ENCODE data around the gene SETD1A. TPM values are rescaled to one million over a fixed set of nuclear protein-coding genes. Genes with fewer than 3 reads are reported as not detected.
A peak's percentile ranks its signal among the peaks of the same experiment; 100 is the strongest.

The SETD1A gene
- total RNA-seq, 1 donor = 16.1 TPM

- Histone ChIP-seq H3K27me3 (ENCODE audit: insufficient read depth, low read length) (no peaks in the 10 kb centered on the region), H3K4me1 (ENCODE audit: insufficient read depth, low read length) (no peaks in the 10 kb centered on the region)
Observed at GRCh38 chr16:31022544-31023251, 65.1 kb downstream of the SETD1A start.

DNA sequence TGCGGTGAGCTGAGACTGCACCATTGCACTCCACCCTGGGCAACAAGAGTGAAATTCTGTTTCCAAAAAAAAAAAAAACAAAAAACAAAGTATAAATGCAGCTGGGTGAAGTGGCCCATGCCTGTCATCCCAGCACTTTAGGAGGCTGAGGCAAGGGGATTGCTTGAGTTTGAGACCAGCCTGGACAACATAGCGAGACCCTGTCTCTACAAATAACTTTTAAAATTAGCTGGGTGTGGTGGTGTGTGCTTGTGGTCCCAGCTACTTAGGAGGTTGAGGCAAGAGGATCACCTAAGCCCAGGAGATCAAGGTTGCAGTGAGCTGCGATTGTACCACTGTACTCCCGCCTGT is 65.7 kb downstream of the SETD1A start:
- Histone ChIP-seq H3K27me3 (ENCODE audit: insufficient read depth, low read length) (no peaks in the 10 kb centered on the region), H3K4me1 (ENCODE audit: insufficient read depth, low read length) (no peaks in the 10 kb centered on the region), H3K4me3 (ENCODE audit: low read length) (no peak overlapping the region), H3K9me3 (ENCODE audit: low read depth, low read length) (no peaks in the 10 kb centered on the region)

More at GRCh38 chr16:31022544-31023251, 65.1 kb downstream of the SETD1A start:
- H3K4me3 ChIP-seq (ENCODE audit: low read length) = no peak overlapping the region
- H3K9me3 ChIP-seq (ENCODE audit: low read depth, low read length) = no peaks in the 10 kb centered on the region

DNA sequence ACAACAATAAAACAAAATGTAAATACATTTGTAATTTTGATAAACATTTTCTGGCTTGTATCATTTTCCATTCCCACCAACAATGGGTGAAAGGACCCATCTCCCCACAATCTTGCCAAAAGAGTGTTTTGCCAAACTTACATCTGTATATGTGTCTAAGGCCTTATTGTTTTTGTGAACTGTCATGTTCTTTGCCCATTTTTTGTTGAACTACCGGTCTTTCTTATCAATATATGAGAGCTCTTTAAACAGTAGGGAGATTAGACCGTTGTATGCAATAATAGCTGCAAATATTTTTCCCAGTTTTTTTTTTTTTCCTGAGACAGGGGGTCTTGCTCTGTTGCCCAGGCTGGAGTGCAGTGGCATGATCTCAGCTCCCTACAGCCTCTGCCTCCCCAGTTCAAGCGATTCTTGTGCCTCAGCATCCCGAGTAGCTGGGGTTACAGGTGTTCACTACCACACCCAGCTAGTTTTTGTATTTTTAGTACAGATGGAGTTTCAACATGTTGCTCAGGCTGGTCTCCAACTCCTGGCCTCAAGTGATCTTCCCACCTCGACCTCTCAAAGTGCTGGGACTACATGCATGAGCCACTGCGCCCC is 66.2 kb downstream of the SETD1A start:
- no peaks in the 10 kb centered on the region for H3K4me1 ChIP-seq (ENCODE audit: insufficient read depth, low read length)
- H3K27me3 ChIP-seq (ENCODE audit: insufficient read depth, low read length) = no peaks in the 10 kb centered on the region
- H3K4me3 ChIP-seq (ENCODE audit: low read length) = no peak overlapping the region
- H3K9me3 ChIP-seq (ENCODE audit: low read depth, low read length) = no peaks in the 10 kb centered on the region

DNA sequence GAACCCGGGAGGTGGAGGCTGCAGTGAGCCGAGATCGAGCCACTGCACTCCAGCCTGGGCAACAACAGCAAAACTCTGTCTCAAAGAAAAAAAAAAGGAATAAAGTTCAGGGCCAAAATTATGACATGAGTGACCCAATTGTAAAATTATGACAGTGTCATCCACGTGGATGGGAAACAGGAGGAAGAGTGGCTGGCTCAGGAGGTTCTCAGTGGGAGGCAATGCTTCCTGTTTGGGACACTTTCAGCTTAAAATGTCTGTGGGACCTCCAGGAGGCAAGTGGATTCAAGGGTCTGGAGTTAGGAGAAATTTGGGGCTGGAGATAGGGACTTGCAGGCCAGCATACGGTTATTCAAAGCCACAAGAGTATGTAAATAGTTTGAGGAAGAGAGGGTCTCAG is 67.8 kb downstream of the SETD1A start:
- H3K9me3 ChIP-seq (ENCODE audit: low read depth, low read length) = no peaks in the 10 kb centered on the region
- H3K4me1 ChIP-seq (ENCODE audit: insufficient read depth, low read length) = no peaks in the 10 kb centered on the region
- no peak overlapping the region for H3K4me3 ChIP-seq (ENCODE audit: low read length)
- no peaks in the 10 kb centered on the region for H3K27me3 ChIP-seq (ENCODE audit: insufficient read depth, low read length)

GRCh38 chr16:31029272-31029671 is 71.7 kb downstream of the SETD1A start:
- peaks cover 15% of the 10 kb centered on the region for H3K4me1 ChIP-seq (ENCODE audit: insufficient read depth, low read length)
- H3K9me3 ChIP-seq (ENCODE audit: low read depth, low read length) = no peaks in the 10 kb centered on the region
- H3K4me3 ChIP-seq (ENCODE audit: low read length) = no peak overlapping the region
- H3K27me3 ChIP-seq (ENCODE audit: insufficient read depth, low read length) = no peaks in the 10 kb centered on the region

- Histone ChIP-seq H3K27me3 (ENCODE audit: insufficient read depth, low read length) (no peaks in the 10 kb centered on the region), H3K4me1 (ENCODE audit: insufficient read depth, low read length) (peaks cover 34% of the 10 kb centered on the region), H3K4me3 (ENCODE audit: low read length) (no peak overlapping the region), H3K9me3 (ENCODE audit: low read depth, low read length) (no peaks in the 10 kb centered on the region)
Observed at GRCh38 chr16:31031276-31031675, 73.7 kb downstream of the SETD1A start.

DNA sequence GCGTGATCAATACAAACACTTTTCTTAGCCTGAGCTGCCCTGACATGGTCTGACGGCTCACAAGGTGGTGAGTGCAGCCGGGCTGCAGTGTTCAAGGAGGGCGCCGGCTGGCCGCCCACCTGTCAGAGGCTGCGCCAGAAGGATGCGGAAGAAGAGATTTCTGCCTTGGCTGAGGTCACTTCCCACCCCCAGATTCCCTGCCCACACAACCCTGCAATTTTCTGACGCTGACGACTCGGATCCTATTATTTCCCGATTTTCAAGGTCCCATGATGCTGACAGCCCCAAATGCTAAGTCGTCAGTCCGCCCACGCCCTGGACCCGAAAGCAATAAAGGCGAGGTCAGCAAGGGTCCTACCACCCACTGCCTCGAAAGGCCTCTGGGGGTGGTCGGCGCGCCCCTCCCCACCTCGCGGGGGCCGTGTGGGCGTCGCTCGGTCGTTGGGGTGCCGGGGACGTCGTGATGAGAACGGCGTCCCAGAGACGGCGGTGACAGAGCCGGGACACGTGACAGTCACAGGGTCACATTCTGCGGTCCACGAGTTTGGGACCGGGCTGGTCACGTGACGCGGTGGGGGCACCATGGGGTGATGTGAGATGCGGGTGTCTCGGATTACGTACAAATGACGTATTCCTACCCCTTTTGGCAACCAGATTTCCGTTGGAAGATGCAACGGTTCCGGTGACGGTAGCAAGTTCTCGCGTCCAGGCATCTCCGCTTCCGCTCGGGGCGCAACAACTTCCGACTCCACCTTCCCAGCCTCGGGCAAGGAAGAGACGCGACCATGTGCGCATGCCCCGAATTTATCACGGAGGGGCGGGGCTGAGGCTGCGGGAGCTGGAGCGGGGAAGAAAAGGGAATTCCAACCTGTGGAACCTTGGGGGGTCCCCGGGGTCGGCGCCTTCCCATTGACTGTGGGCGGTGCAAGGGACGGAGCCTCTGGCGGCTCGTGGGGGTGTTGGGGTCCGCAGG is 75.5 kb downstream of the SETD1A start, which contains the start of gene STX4:
TSS of gene STX4 (plus strand) at position 823 of the 973 bp plus-strand sequence. CDS start 248 bp downstream, outside the sequence.
- Histone ChIP-seq H3K4me1 (ENCODE audit: insufficient read depth, low read length) (peaks cover 42% of the 10 kb centered on the region), H3K4me3 (ENCODE audit: low read length) (peak within 1 kb of the TSS; percentile 95), H3K9me3 (ENCODE audit: low read depth, low read length) (no peaks in the 10 kb centered on the region), H3K27me3 (ENCODE audit: insufficient read depth, low read length) (no peaks in the 10 kb centered on the region)

GRCh38 chr16:31033709-31034492 is 76.3 kb downstream of the SETD1A start:
- no peaks in the 10 kb centered on the region for H3K27me3 ChIP-seq (ENCODE audit: insufficient read depth, low read length)
- no peaks in the 10 kb centered on the region for H3K9me3 ChIP-seq (ENCODE audit: low read depth, low read length)

More at GRCh38 chr16:31033709-31034492, 76.3 kb downstream of the SETD1A start:
- peak overlapping the region; percentile 95 for H3K4me3 ChIP-seq (ENCODE audit: low read length)
- H3K4me1 ChIP-seq (ENCODE audit: insufficient read depth, low read length) = peaks cover 42% of the 10 kb centered on the region

Other genes starting within 250 kb of the SETD1A start
- gene PHKG2, start 209.3 kb upstream of the SETD1A start, total RNA-seq = 15.7 TPM
- 2.2 TPM for gene CFAP119, start 195.7 kb upstream of the SETD1A start, total RNA-seq
- 44.1 TPM for gene RNF40, start 195.4 kb upstream of the SETD1A start, total RNA-seq
- gene ZNF629, start 170.5 kb upstream of the SETD1A start, total RNA-seq = 3.4 TPM
- gene BCL7C, start 63.7 kb upstream of the SETD1A start, total RNA-seq = 17.0 TPM
- gene CTF1, start 61.1 kb upstream of the SETD1A start, total RNA-seq = 0.21 TPM
- gene FBXL19, start 34.2 kb upstream of the SETD1A start, total RNA-seq = 5.4 TPM
- gene ORAI3, start 8.7 kb upstream of the SETD1A start, total RNA-seq = 11.3 TPM
- 0.73 TPM for gene HSD3B7, start 27.5 kb downstream of the SETD1A start, total RNA-seq
- gene STX1B, start 52.9 kb downstream of the SETD1A start, total RNA-seq = 0.63 TPM
- 16.5 TPM for gene STX4, start 75.8 kb downstream of the SETD1A start, total RNA-seq
- gene ZNF668, start 116.5 kb downstream of the SETD1A start, total RNA-seq = 10.7 TPM
- 9.6 TPM for gene ZNF646, start 116.7 kb downstream of the SETD1A start, total RNA-seq
- gene PRSS53, start 131.2 kb downstream of the SETD1A start, total RNA-seq = 1.0 TPM
- 27.1 TPM for gene VKORC1, start 137.0 kb downstream of the SETD1A start, total RNA-seq
- gene BCKDK, start 150.6 kb downstream of the SETD1A start, total RNA-seq = 11.0 TPM
- gene KAT8, start 159.9 kb downstream of the SETD1A start, total RNA-seq = 76.5 TPM
- gene PRSS8, start 178.0 kb downstream of the SETD1A start, total RNA-seq = not detected
- 1.2 TPM for gene PRSS36, start 192.3 kb downstream of the SETD1A start, total RNA-seq
- gene FUS, start 222.4 kb downstream of the SETD1A start, total RNA-seq = 183 TPM
- 93.3 TPM for gene PYCARD, start 245.0 kb downstream of the SETD1A start, total RNA-seq